Endothelial cell of umbilical vein (primary cell): ENCODE data around the gene TYROBP. TPM values are rescaled to one million over a fixed set of nuclear protein-coding genes. Genes with fewer than 3 reads are reported as not detected.

Experiments
- BruUV-seq: library from RNA; stranded (reverse); fragments of 400-500 nt; replicated peaks from 2 replicates; lab custom pipeline; 2021; lab: Mats Ljungman, UMichigan
- CTCF ChIA-PET: fragments of 300-600, 350-600 bp; sonication (Branson Sonifier 250); formaldehyde crosslinking; loops from one replicate; lab custom pipeline; 2021; ENCODE audit warnings: antibody characterized with exemption, inconsistent platforms; lab: Charles Lee
- POLR2A ChIA-PET: fragments of 300-600, 350-600 bp; sonication (Branson Sonifier 250); formaldehyde crosslinking; loops from one replicate; lab custom pipeline; 2021; ENCODE audit warnings: antibody characterized with exemption, inconsistent platforms; lab: Charles Lee
- DNase-seq: peaks from one replicate; pipeline ENCODE4 v3.0.0-alpha.2; 2011; ENCODE audit warnings: low read depth, low spot score
- FAIRE-seq: peaks from 2 replicates; lab custom pipeline; 2011; peaks lifted over from hg19 to GRCh38; lab: Jason Lieb, UNC
- H2AFZ ChIP-seq: 2 replicates; pipeline ENCODE4 v1.6.0; 2012; ENCODE audit warnings: low read depth, low read length, control low read depth, inconsistent platforms
- H3K27ac ChIP-seq: 2 replicates; pipeline ENCODE4 v1.5.1; 2011; ENCODE audit warnings: low read depth, mild to moderate bottlenecking, control low read depth, low read length, moderate library complexity; ENCODE audit not compliant: insufficient read depth
- H3K27me3 ChIP-seq, 2 experiments: 2 replicates each; pipeline versions ENCODE4 v1.6.0 to v1.6.1; 2011; ENCODE audit warnings: low read length in 2 of 2, mixed read lengths in 1 of 2; ENCODE audit not compliant: control insufficient read depth in 2 of 2, insufficient read depth in 2 of 2
- H3K36me3 ChIP-seq, 2 experiments: 2 replicates in 1 of 2; 3 replicates in 1 of 2; pipeline ENCODE4 v1.5.1; 2011; ENCODE audit warnings: low read length in 2 of 2, mild to moderate bottlenecking in 1 of 2, moderate library complexity in 1 of 2; ENCODE audit not compliant: control insufficient read depth in 2 of 2, insufficient read depth in 2 of 2; ENCODE audit errors: extremely low read depth in 1 of 2
- H3K4me1 ChIP-seq: 3 replicates; pipeline ENCODE4 v1.5.1; 2011; ENCODE audit warnings: mild to moderate bottlenecking, low read length; ENCODE audit not compliant: control insufficient read depth, insufficient read depth; ENCODE audit errors: extremely low read depth
- H3K4me2 ChIP-seq: 2 replicates; pipeline ENCODE4 v1.6.1; 2011; ENCODE audit warnings: low read length, control low read depth, mixed read lengths; ENCODE audit not compliant: insufficient read depth
- H3K4me3 ChIP-seq, 3 experiments: fragments of 200-600 bp in 1 of 3; sonication (generic), shearing (Covaris generic) in 1 of 3; replicated peaks in 1 of 3; 2 replicates each; pipeline ENCODE4 v1.5.1; 2011 to 2016; ENCODE audit warnings: control low read depth in 3 of 3, low read length in 3 of 3, mild to moderate bottlenecking in 2 of 3, inconsistent platforms in 1 of 3, low read depth in 1 of 3, moderate library complexity in 1 of 3; ENCODE audit not compliant: insufficient read depth in 1 of 3
- H3K79me2 ChIP-seq: 2 replicates; pipeline ENCODE4 v1.6.0; 2012; ENCODE audit warnings: low read length, inconsistent platforms; ENCODE audit not compliant: control insufficient read depth, insufficient read depth
- H3K9ac ChIP-seq: replicated peaks from 2 replicates; pipeline ENCODE3; 2011; ENCODE audit warnings: low read length, control low read depth; ENCODE audit not compliant: insufficient read depth; ENCODE audit errors: extremely low read depth
- H3K9me1 ChIP-seq: replicated peaks from 3 replicates; pipeline ENCODE4 v1.6.0; 2011; ENCODE audit warnings: mild to moderate bottlenecking, low read length; ENCODE audit not compliant: control insufficient read depth, insufficient read depth; ENCODE audit errors: extremely low read depth
- H3K9me3 ChIP-seq: replicated peaks from 2 replicates; pipeline ENCODE4 v1.5.1; 2012; ENCODE audit warnings: low read length, inconsistent platforms; ENCODE audit not compliant: control insufficient read depth, insufficient read depth
- H4K20me1 ChIP-seq: replicated peaks from 2 replicates; pipeline ENCODE3; 2011; ENCODE audit warnings: mild to moderate bottlenecking, low read length; ENCODE audit not compliant: control insufficient read depth, insufficient read depth; ENCODE audit errors: extremely low read depth
- EZH2 ChIP-seq: IDR thresholded peaks from 2 replicates; pipeline ENCODE4 v1.6.1; 2012; ENCODE audit warnings: borderline replicate concordance, low read depth, mild to moderate bottlenecking, moderate library complexity, low read length, inconsistent platforms; ENCODE audit not compliant: severe bottlenecking
- FOS ChIP-seq: IDR thresholded peaks from 2 replicates; pipeline ENCODE4 v1.6.1; 2011; ENCODE audit warnings: mild to moderate bottlenecking, low read length, moderate library complexity, borderline replicate concordance; ENCODE audit not compliant: insufficient read depth
- GATA2 ChIP-seq: IDR thresholded peaks from 2 replicates; pipeline ENCODE4 v1.7.0; 2011; ENCODE audit warnings: low read depth, mild to moderate bottlenecking, moderate library complexity, mixed read lengths, low read length; ENCODE audit not compliant: insufficient read length, insufficient read depth
- JUN ChIP-seq: IDR thresholded peaks from 2 replicates; pipeline ENCODE4 v1.6.1; 2011; ENCODE audit warnings: borderline replicate concordance, low read depth; ENCODE audit not compliant: insufficient read length, insufficient read depth
- dilution Hi-C: fragments of 300-500 bp; cut with MboI; formaldehyde crosslinking; loops from one replicate; pipeline ENCODE4 v1.15.0; 2019; ENCODE audit warnings: low sequenced_read_pairs; ENCODE audit not compliant: extremely low pct_ligation_motif_present
- intact Hi-C: fragments of 100-400 bp; cut with micrococcal nuclease; formaldehyde crosslinking; loops from one replicate; pipeline ENCODE4 v1.10.0; 2022
- polyA plus RNA-seq, 4 experiments: library from polyadenylated mRNA; depleted of rRNA in 3 of 4; stranded (reverse) in 3 of 4; unstranded in 1 of 4; fragments of >200 nt; gene quantifications; 2 replicates each; pipeline versions ENCODE4 v1.2.1 to v1.2.3, GENCODE V29; 2011 to 2012; ENCODE audit warnings: missing spikeins in 1 of 4
- total RNA-seq: library from RNA; stranded (reverse); gene quantifications from 2 replicates; pipeline ENCODE4 v1.2.3, GENCODE V29; 2021
- TF ChIP-seq, protein P1 (sequence below): IDR thresholded peaks from 2 replicates; pipeline ENCODE4 v1.6.1; 2011; ENCODE audit not compliant: insufficient read depth, insufficient read length
- TF ChIP-seq, protein P2 (sequence below), 2 donors: IDR thresholded peaks; 1 replicate in 1 of 2; 2 replicates in 1 of 2; pipeline ENCODE4 v1.5.1; 2011; ENCODE audit warnings: low read length in 2 of 2, mild to moderate bottlenecking in 2 of 2, moderate library complexity in 2 of 2, control low read depth in 1 of 2, inconsistent platforms in 1 of 2, low read depth in 1 of 2; ENCODE audit not compliant: insufficient read depth in 1 of 2; ENCODE audit errors: extremely low read depth in 1 of 2

TYROBP gene
- total and polyA plus RNA-seq, 2 donors (not counting 3 experiments of a cell fraction or from before 2014, with no cell fraction given) = not detected

DNA sequence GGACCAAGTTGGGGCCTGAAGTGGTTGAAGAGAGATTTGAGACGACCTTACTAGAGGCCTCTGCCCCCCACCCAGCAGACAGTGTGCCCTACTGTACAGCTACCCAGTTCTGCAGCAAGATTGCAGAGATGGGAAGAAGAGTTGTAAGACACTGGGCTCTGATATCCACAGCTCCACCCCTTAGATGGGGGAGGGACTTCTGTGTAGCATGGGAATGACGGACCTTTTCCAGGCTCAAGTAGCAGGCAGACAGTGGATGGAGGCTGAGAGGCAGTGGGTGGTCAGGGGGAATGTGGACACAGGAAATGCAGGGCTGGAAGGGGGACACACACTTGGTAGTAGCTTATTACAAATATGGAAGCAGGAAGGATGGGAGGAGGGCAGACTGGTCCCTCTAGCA is 41.0 kb upstream of the TYROBP start:
- Histone ChIP-seq H2AFZ (no peak overlapping the region), H4K20me1 (no peaks in the 10 kb centered on the region), H3K9ac (no peak overlapping the region), H3K27ac (no peak overlapping the region), H3K4me3 (no peak overlapping the region), H3K9me3 (no peaks in the 10 kb centered on the region), H3K79me2 (no peaks in the 10 kb centered on the region), H3K27me3 (no peaks in the 10 kb centered on the region), H3K4me2 (no peak overlapping the region), H3K4me1 (peaks cover 2% of the 10 kb centered on the region), H3K9me1 (no peaks in the 10 kb centered on the region), H3K36me3 (no peaks in the 10 kb centered on the region)
- no peak for DNase-seq
- no peak for TF ChIP-seq GATA2
- TF ChIP-seq EZH2 = no peak
- TF ChIP-seq, protein P1, sequence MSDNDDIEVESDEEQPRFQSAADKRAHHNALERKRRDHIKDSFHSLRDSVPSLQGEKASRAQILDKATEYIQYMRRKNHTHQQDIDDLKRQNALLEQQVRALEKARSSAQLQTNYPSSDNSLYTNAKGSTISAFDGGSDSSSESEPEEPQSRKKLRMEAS = no peak
- TF ChIP-seq JUN = no peak
- CTCF ChIA-PET = interaction anchor here (0.6 kb wide), 1 partner anchor 12 kb away, joined by 4 read pairs; no protein-coding TSS in a partner anchor
- dilution Hi-C loops (no loop called here), intact Hi-C loops (no loop called here)
- POLR2A ChIA-PET = no interaction called here
- no TSS peak for BruUV-seq
- FAIRE-seq = no peak

DNA sequence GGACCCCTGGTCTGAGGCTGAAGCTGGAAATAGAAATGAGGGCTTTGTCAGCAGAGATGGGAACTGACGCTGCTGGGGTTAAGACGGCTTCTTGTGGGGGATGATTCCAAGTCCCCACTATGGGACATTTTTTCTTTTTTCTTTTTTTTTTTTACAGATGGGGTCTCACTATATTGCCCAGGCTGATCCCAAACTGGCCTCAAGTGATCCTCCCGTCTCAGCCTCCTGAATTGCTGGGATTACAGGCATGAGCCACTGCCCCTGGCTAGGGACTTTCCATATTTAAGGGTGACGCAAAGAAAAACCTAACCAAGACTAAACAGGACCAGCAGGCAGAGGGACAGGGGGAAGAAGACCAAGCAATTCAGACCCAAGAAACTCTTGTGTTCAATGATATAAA is 38.1 kb upstream of the TYROBP start:
- ChIA-PET POLR2A (interaction anchor here (0.5 kb wide), 1 partner anchor 201 kb away, joined by 3 read pairs; the partner anchor contains the start of genes PSENEN and U2AF1L4), CTCF (interaction anchor here (1.0 kb wide), 1 partner anchor 115 kb away, joined by 3 read pairs; no protein-coding TSS in a partner anchor)
- Histone ChIP-seq H3K9me3 (no peaks in the 10 kb centered on the region), H3K27me3 (no peaks in the 10 kb centered on the region), H3K36me3 (no peaks in the 10 kb centered on the region), H3K4me1 (no peaks in the 10 kb centered on the region), H3K4me3 (no peak overlapping the region), H4K20me1 (peaks cover 4% of the 10 kb centered on the region), H3K9me1 (no peaks in the 10 kb centered on the region), H2AFZ (no peak overlapping the region), H3K27ac (no peak overlapping the region), H3K9ac (no peak overlapping the region), H3K79me2 (no peaks in the 10 kb centered on the region), H3K4me2 (no peak overlapping the region)
- TF ChIP-seq, protein P2, sequence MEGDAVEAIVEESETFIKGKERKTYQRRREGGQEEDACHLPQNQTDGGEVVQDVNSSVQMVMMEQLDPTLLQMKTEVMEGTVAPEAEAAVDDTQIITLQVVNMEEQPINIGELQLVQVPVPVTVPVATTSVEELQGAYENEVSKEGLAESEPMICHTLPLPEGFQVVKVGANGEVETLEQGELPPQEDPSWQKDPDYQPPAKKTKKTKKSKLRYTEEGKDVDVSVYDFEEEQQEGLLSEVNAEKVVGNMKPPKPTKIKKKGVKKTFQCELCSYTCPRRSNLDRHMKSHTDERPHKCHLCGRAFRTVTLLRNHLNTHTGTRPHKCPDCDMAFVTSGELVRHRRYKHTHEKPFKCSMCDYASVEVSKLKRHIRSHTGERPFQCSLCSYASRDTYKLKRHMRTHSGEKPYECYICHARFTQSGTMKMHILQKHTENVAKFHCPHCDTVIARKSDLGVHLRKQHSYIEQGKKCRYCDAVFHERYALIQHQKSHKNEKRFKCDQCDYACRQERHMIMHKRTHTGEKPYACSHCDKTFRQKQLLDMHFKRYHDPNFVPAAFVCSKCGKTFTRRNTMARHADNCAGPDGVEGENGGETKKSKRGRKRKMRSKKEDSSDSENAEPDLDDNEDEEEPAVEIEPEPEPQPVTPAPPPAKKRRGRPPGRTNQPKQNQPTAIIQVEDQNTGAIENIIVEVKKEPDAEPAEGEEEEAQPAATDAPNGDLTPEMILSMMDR (IDR thresholded peaks at IDR 0.05; ENCODE audit: extremely low read depth in 1 of 2, insufficient read depth in 1 of 2, low read depth in 1 of 2, low read length in 2 of 2) = no peak
- TF ChIP-seq FOS = no peak
- no TSS peak for BruUV-seq
- dilution Hi-C loops (no loop called here), intact Hi-C loops (no loop called here)
- DNase-seq (no peak), FAIRE-seq (no peak)
